Fibroblast of villous mesenchyme (primary cell): ENCODE results near the gene JMY. TPM values are rescaled to one million over a fixed set of nuclear protein-coding genes. Genes with fewer than 3 reads are reported as not detected.

Source experiments
- DNase-seq: peaks from one replicate; pipeline ENCODE4 v3.0.0-alpha.2; 2010; ENCODE audit warnings: low read depth
- H3K4me3 ChIP-seq: 2 replicates; pipeline ENCODE4 v1.5.1; 2011; ENCODE audit warnings: low read depth, mild to moderate bottlenecking, low read length
- CTCF ChIP-seq: IDR thresholded peaks from 2 replicates; pipeline ENCODE4 v1.5.1; 2012; ENCODE audit warnings: low read depth, mild to moderate bottlenecking, low read length; ENCODE audit not compliant: insufficient read depth
- total RNA-seq: library from RNA; depleted of rRNA; stranded (reverse); fragments of >200 nt; gene quantifications from 2 replicates; pipeline ENCODE4 v1.2.3, GENCODE V29; 2012

The JMY gene
- total RNA-seq, 1 donor = 9.1 TPM

GRCh38 chr5:79302454-79302853, 66.5 kb downstream of the JMY start:
- no peak for DNase-seq
- no peak for TF ChIP-seq CTCF

GRCh38 chr5:79305706-79306105, 69.8 kb downstream of the JMY start:
- no peak overlapping the region for H3K4me3 ChIP-seq
- peak; percentile 13 for DNase-seq
- TF ChIP-seq CTCF = no peak

More at GRCh38 chr5:79302454-79302853, 66.5 kb downstream of the JMY start:
- H3K4me3 ChIP-seq = no peak overlapping the region

- no peak for TF ChIP-seq CTCF
- no peak overlapping the region for H3K4me3 ChIP-seq
- DNase-seq = peak; percentile 86
Measured at GRCh38 chr5:79318935-79319614, 83.1 kb downstream of the JMY start.

- H3K4me3 ChIP-seq = no peak overlapping the region
- DNase-seq = no peak
- no peak for TF ChIP-seq CTCF
Measured at GRCh38 chr5:79329453-79329852, 93.5 kb downstream of the JMY start.

- DNase-seq = no peak
- no peak overlapping the region for H3K4me3 ChIP-seq
- TF ChIP-seq CTCF = no peak
Measured at GRCh38 chr5:79330071-79330470, 94.1 kb downstream of the JMY start.

- no peak for DNase-seq
- no peak overlapping the region for H3K4me3 ChIP-seq
- TF ChIP-seq CTCF = peak; percentile 9
Measured at GRCh38 chr5:79333852-79334557, 98.1 kb downstream of the JMY start.
